Measurements from ENCODE around the gene EFCAB8.

EFCAB8 gene

DNA sequence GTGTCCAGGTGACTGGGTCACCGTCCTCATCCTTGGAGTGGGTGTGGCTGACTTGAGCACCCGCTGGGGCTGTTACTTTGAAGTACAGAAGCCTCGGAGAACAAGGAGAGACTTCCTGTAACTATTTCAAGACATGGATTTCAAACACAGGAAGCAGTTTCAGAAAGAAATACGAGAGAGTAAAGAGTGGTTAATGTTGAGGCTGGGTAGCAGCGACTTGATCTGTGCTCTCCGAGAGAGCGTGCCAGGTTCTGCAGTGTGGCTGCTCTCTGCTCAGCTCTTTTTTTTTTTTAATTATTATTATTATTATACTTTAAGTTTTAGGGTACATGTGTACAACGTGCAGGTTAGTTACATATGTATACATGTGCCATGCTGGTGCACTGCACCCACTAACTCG lies 17.5 kb upstream of the EFCAB8 start:
- Histone ChIP-seq H4K20me1 (ENCODE audit: control insufficient read depth, insufficient read depth, low read depth, low read length) (no peaks in the 10 kb centered on the region), H3K27me3 (ENCODE audit: control insufficient read depth, low read length) (no peaks in the 10 kb centered on the region), H3K27ac (ENCODE audit: low read depth, low read length) (no peak overlapping the region), H3K4me1 (ENCODE audit: control insufficient read depth, low read length) (no peaks in the 10 kb centered on the region), H3K4me2 (ENCODE audit: low read length) (no peak overlapping the region), H3K36me3 (ENCODE audit: control insufficient read depth, low read length) (peaks cover 84% of the 10 kb centered on the region), H3F3A (ENCODE audit: control insufficient read depth, insufficient read depth) (peaks cover 3% of the 10 kb centered on the region; the same call in 1 of the 2 replicates), H3K79me2 (ENCODE audit: control insufficient read depth, low read length) (peaks cover 67% of the 10 kb centered on the region), H3K4me3 (ENCODE audit: low read length) (no peak overlapping the region), H3K9me2 (replicated peaks; ENCODE audit: control insufficient read depth, low read length) (no peaks in the 10 kb centered on the region), H3K9me3 (ENCODE audit: control insufficient read depth, insufficient read depth, low read length) (no peaks in the 10 kb centered on the region)
- TF ChIP-seq EZH2phosphoT487 (IDR thresholded peaks at IDR 0.05; ENCODE audit: borderline replicate concordance, low read length): no peak
- TF ChIP-seq, protein P1, sequence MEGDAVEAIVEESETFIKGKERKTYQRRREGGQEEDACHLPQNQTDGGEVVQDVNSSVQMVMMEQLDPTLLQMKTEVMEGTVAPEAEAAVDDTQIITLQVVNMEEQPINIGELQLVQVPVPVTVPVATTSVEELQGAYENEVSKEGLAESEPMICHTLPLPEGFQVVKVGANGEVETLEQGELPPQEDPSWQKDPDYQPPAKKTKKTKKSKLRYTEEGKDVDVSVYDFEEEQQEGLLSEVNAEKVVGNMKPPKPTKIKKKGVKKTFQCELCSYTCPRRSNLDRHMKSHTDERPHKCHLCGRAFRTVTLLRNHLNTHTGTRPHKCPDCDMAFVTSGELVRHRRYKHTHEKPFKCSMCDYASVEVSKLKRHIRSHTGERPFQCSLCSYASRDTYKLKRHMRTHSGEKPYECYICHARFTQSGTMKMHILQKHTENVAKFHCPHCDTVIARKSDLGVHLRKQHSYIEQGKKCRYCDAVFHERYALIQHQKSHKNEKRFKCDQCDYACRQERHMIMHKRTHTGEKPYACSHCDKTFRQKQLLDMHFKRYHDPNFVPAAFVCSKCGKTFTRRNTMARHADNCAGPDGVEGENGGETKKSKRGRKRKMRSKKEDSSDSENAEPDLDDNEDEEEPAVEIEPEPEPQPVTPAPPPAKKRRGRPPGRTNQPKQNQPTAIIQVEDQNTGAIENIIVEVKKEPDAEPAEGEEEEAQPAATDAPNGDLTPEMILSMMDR (IDR thresholded peaks at IDR 0.05; ENCODE audit: low read depth, low read length, poor library complexity, severe bottlenecking): no peak

DNA sequence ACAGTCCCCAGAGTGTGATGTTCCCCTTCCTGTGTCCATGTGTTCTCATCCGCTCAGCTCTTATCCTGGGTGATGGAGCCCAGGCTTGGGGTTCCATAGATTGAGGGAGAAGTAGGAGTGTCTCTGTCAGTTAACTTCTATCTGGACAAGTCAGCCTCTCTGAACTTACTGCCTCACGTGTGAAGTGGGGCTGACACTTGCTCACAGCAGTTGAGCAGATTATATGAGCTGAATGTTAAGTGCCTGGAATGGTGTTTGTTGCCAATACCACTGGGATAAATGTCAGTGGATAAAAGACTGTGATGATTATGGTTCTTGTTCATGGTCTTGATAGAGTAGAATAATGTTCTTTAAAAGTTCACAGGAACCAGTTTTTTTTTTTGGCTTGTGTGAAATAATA lies 17.1 kb upstream of the EFCAB8 start:
- Histone ChIP-seq H3K36me3 (ENCODE audit: control insufficient read depth, low read length) (peaks cover 84% of the 10 kb centered on the region), H4K20me1 (ENCODE audit: control insufficient read depth, insufficient read depth, low read depth, low read length) (no peaks in the 10 kb centered on the region), H3K4me3 (ENCODE audit: low read length) (no peak overlapping the region), H3K4me2 (ENCODE audit: low read length) (no peak overlapping the region), H3K27ac (ENCODE audit: low read depth, low read length) (no peak overlapping the region), H3K9me3 (ENCODE audit: control insufficient read depth, insufficient read depth, low read length) (no peaks in the 10 kb centered on the region), H3F3A (ENCODE audit: control insufficient read depth, insufficient read depth) (peaks cover 3% of the 10 kb centered on the region; the same call in 1 of the 2 replicates), H3K79me2 (ENCODE audit: control insufficient read depth, low read length) (peaks cover 65% of the 10 kb centered on the region), H3K27me3 (ENCODE audit: control insufficient read depth, low read length) (no peaks in the 10 kb centered on the region), H3K9me2 (replicated peaks; ENCODE audit: control insufficient read depth, low read length) (no peaks in the 10 kb centered on the region), H3K4me1 (ENCODE audit: control insufficient read depth, low read length) (no peaks in the 10 kb centered on the region)
- TF ChIP-seq, protein P1 (IDR thresholded peaks at IDR 0.05; ENCODE audit: low read depth, low read length, poor library complexity, severe bottlenecking): no peak
- TF ChIP-seq EZH2phosphoT487 (IDR thresholded peaks at IDR 0.05; ENCODE audit: borderline replicate concordance, low read length): no peak

DNA sequence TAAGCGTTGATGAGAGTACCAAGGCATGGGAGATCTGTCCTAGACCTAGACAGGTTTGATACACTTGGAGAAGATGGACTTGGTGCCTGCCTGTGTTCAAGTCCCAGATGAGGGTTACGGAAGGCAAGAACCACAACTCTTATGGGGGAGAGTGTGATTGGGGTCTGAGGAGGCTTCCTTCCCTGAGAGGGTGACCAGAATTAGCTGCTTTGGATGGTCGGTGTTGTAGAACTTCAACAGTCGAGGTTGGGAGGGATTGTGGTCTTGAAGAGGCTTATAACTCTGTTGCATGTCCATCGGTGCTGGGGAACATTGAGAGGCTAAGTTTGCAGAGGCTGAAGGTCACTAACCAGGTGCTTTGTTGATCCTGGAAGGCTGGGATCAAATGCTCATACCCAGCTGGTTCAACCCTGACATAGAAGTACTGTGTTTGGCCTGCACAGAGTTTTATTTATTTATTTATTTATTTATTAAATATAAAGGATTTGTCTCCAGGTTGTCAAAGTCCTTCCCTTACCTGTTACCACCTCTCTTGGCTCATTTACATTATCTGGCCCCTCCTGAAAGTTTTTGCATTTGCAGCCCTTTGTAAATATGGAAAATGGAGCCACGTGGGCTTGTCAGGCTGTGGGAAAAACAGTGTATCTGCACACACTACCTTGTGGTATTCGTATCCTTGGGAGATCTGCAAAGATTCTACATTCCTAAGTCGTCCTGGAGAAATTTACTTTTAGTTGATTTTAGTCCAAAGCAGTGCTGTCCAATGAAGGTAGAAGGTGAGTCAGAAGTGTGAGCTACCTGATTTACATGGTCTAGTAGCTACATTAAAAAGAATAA lies 15.8 kb upstream of the EFCAB8 start:
- no peaks in the 10 kb centered on the region for H4K20me1 ChIP-seq (ENCODE audit: control insufficient read depth, insufficient read depth, low read depth, low read length)
- peaks cover 3% of the 10 kb centered on the region; the same call in 1 of the 2 replicates for H3F3A ChIP-seq (ENCODE audit: control insufficient read depth, insufficient read depth)
- H3K4me1 ChIP-seq (ENCODE audit: control insufficient read depth, low read length): no peaks in the 10 kb centered on the region
- no peak overlapping the region for H3K4me3 ChIP-seq (ENCODE audit: low read length)
- no peaks in the 10 kb centered on the region for H3K9me3 ChIP-seq (ENCODE audit: control insufficient read depth, insufficient read depth, low read length)
- TF ChIP-seq, protein P1 (IDR thresholded peaks at IDR 0.05; ENCODE audit: low read depth, low read length, poor library complexity, severe bottlenecking): no peak
- no peak for TF ChIP-seq EZH2phosphoT487 (IDR thresholded peaks at IDR 0.05; ENCODE audit: borderline replicate concordance, low read length)
- H3K27ac ChIP-seq (ENCODE audit: low read depth, low read length): no peak overlapping the region
- H3K27me3 ChIP-seq (ENCODE audit: control insufficient read depth, low read length): no peaks in the 10 kb centered on the region
- H3K9me2 ChIP-seq (replicated peaks; ENCODE audit: control insufficient read depth, low read length): no peaks in the 10 kb centered on the region
- no peak overlapping the region for H3K4me2 ChIP-seq (ENCODE audit: low read length)
- peaks cover 85% of the 10 kb centered on the region for H3K36me3 ChIP-seq (ENCODE audit: control insufficient read depth, low read length)
- H3K79me2 ChIP-seq (ENCODE audit: control insufficient read depth, low read length): peaks cover 60% of the 10 kb centered on the region
